ENCODE data around the gene RAB23.

DNA sequence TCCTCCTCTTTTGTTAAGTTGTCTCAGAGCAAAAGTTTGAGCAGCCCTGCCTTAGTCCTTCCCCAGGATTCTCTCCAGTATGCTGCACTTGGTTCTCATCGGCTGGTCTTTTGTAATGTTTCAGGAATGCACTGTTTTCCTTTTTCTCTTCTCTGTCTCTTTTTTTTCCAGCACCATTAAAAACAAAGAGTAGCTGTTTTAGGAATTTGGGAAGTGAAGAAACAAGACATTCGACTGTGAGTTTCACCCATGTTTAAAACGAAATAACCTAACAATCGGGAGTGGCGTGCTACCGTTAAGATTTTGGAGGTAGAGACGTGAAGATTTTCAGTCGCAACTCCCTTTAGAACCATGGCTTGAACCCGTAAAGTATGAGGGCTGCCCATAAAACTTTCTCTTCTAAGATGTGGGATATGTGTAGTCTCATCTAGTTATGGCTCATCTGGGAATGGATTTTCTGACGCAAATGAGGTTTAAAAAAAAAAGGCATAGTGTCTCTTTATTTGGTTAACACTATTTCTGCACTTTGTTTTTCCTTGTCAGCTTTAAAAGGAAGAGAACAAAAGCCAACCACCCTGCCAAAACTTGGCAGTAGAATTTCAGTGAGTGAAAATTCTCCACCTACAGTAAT is 35.9 kb upstream of the RAB23 start:
- no peak for TF ChIP-seq POLR2A (IDR thresholded peaks at IDR 0.05)
- TF ChIP-seq CTCF (IDR thresholded peaks at IDR 0.05): no peak
